Ovary (tissue), 9 donors: Measurements from ENCODE around the gene PABPC3. TPM values are rescaled to one million over a fixed set of nuclear protein-coding genes. Genes with fewer than 3 reads are reported as not detected.

Experiments used
- DNase-seq, 5 donors: peaks; one replicate each; pipeline ENCODE4 v3.0.0-alpha.2; 2019 to 2020
- H3K27ac ChIP-seq, 2 donors: fragments of 200-600 bp; one replicate each; pipeline versions ENCODE4 v1.5.1 to v1.8.0; 2019 to 2022
- H3K27me3 ChIP-seq: fragments of 200-600 bp; one replicate; pipeline ENCODE4 v1.8.0; 2022
- H3K36me3 ChIP-seq: fragments of 200-600 bp; sonication (generic); one replicate; pipeline ENCODE4 v1.5.1; 2019
- H3K4me1 ChIP-seq: one replicate; pipeline ENCODE4 v1.8.1; 2013; ENCODE audit warnings: mild to moderate bottlenecking, moderate library complexity; ENCODE audit not compliant: insufficient read depth
- H3K4me3 ChIP-seq: fragments of 200-600 bp; sonication (generic); one replicate; pipeline ENCODE4 v1.5.1; 2017
- H3K9me3 ChIP-seq, 2 donors: fragments of 200-600 bp in 1 of 2; sonication (generic) in 1 of 2; one replicate each; pipeline versions ENCODE4 v1.5.1 to v1.8.1; 2013 to 2019; ENCODE audit warnings: mild to moderate bottlenecking in 1 of 2, moderate library complexity in 1 of 2
- EP300 ChIP-seq: sonication (generic); formaldehyde crosslinking; IDR thresholded peaks from one replicate; pipeline ENCODE4 v1.6.1; 2017; ENCODE audit warnings: antibody characterized with exemption
- POLR2A ChIP-seq: fragments of 450-650 bp; IDR thresholded peaks from one replicate; pipeline ENCODE4 v1.6.1; 2017; ENCODE audit warnings: antibody characterized with exemption, mild to moderate bottlenecking, moderate library complexity
- WGBS, 3 donors: extraction: QIAGEN DNeasy Blood & Tissue Kit in 1 of 3; methylation state at CpG; one replicate each; pipeline versions ENCODE4 v1.1.5 to v1.1.7; 2013 to 2017; 5-methylcytosine and 5-hydroxymethylcytosine counted together
- intact Hi-C, 4 donors: fragments of 100-400 bp; cut with DNase I; formaldehyde crosslinking; loops; one replicate each; pipeline versions ENCODE4 v1.11.0 to v1.15.1; 2022 to 2023
- polyA plus RNA-seq, 2 donors: library from polyadenylated mRNA; stranded (reverse); fragments of 200-250 nt in 1 of 2; fragments of 350-450 nt in 1 of 2; fragmentation: Illumina TruSeq in 1 of 2; extraction: RNeasy Lipid Tissue Mini Kit (QIAGEN cat#74804) in 1 of 2; gene quantifications; one replicate each; pipeline ENCODE4 v1.2.3, GENCODE V29; 2013 to 2014
- total RNA-seq, 7 donors: library from RNA; depleted of rRNA in 2 of 7; stranded (reverse); fragments of >200 nt in 2 of 7; fragmentation: NEBNext Ultra II Directional in 3 of 7; extraction: Animal tissue kit (Norgen Biotek cat#: 25700) in 3 of 7; gene quantifications; one replicate each; pipeline versions ENCODE4 v1.1.0 to v1.2.4, GENCODE V29; 2016 to 2023
- TF ChIP-seq, protein P1 (sequence below), 3 donors: fragments of 450-650 bp in 2 of 3; fragments of 200-600 bp in 1 of 3; IDR thresholded peaks; one replicate each; pipeline versions ENCODE4 v1.5.1 to v1.8.0; 2016 to 2022; ENCODE audit warnings: antibody characterized with exemption in 3 of 3, mild to moderate bottlenecking in 1 of 3
- donor health status: DM: no; HTN: no; CAD: no; lungs with moderate emphysema.
- donor health status: DM: no; HTN: no; CAD: no.
- donor health status: Bipolar disorder and iron deficiency.
- donor health status: DM: yes; HTN: yes; CAD: no.
- donor health status: DM: no; HTN: no; CAD: no.
- donor health status: DM: yes; HTN: yes; CAD: no.

The PABPC3 gene
- total and polyA plus RNA-seq, 9 donors, result 0.08 to 0.78 (median 0.30) TPM; not detected in 2

DNA sequence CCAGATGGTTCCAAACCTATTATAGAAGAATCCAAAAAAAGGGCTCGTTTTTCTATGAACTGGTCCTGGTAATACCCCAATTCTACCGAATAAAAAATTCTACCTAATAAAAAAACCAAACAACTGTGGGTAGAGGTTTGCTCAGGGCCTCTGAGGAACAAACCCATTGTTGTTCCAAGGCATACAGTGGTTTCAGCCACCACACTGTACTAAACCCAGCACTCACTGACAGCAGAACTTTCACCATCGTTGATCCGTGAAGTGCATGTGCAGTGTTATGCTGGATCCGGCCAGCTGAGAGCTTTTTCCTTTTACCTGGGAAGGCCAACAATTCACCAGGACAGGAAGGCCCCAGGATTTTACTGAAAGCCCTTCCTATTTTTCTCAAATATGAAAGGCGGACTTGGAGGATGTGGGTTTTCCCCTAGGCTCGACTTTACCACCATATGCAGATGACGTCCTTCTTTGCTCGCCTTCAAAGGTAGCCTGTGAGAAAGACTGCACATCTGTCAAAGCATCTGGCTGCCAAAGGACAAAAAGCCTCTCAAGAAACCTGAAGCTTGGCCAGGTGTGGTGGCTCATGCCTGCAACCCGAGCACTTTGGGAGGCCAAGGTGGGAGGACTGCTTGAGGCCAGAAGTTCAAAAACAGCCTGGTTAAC, 7.2 kb upstream of the PABPC3 start:
- Histone ChIP-seq H3K4me3 (no peak overlapping the region), H3K4me1 (no peaks in the 10 kb centered on the region), H3K27me3 (no peaks in the 10 kb centered on the region), H3K9me3 (no peaks in the 10 kb centered on the region), H3K36me3 (no peaks in the 10 kb centered on the region), H3K27ac (no peak overlapping the region)
- 79 to 80% (median 79%) methylated on average over 10 of the region's 10 CpGs for WGBS, 3 donors
- no peak for DNase-seq
- TF ChIP-seq, protein P1, sequence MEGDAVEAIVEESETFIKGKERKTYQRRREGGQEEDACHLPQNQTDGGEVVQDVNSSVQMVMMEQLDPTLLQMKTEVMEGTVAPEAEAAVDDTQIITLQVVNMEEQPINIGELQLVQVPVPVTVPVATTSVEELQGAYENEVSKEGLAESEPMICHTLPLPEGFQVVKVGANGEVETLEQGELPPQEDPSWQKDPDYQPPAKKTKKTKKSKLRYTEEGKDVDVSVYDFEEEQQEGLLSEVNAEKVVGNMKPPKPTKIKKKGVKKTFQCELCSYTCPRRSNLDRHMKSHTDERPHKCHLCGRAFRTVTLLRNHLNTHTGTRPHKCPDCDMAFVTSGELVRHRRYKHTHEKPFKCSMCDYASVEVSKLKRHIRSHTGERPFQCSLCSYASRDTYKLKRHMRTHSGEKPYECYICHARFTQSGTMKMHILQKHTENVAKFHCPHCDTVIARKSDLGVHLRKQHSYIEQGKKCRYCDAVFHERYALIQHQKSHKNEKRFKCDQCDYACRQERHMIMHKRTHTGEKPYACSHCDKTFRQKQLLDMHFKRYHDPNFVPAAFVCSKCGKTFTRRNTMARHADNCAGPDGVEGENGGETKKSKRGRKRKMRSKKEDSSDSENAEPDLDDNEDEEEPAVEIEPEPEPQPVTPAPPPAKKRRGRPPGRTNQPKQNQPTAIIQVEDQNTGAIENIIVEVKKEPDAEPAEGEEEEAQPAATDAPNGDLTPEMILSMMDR (IDR thresholded peaks at IDR 0.05), result no peak
- no peak for TF ChIP-seq EP300
- intact Hi-C loops, result no loop called here

DNA sequence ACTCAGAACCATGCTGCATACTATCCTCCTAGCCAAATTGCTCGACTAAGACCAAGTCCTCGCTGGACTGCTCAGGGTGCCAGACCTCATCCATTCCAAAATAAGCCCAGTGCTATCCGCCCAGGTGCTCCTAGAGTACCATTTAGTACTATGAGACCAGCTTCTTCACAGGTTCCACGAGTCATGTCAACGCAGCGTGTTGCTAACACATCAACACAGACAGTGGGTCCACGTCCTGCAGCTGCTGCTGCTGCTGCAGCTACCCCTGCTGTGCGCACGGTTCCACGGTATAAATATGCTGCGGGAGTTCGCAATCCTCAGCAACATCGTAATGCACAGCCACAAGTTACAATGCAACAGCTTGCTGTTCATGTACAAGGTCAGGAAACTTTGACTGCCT, 1.5 kb downstream of the PABPC3 start:
- H3K36me3 ChIP-seq, result no peaks in the 10 kb centered on the region
- H3K27me3 ChIP-seq, result no peaks in the 10 kb centered on the region
- DNase-seq, result no peak
- H3K9me3 ChIP-seq, result no peaks in the 10 kb centered on the region
- no peak overlapping the region for H3K27ac ChIP-seq
- intact Hi-C loops, result no loop called here
- no peak for TF ChIP-seq EP300
- TF ChIP-seq POLR2A, result no peak
- TF ChIP-seq, protein P1 (IDR thresholded peaks at IDR 0.05), result no peak
- no peaks in the 10 kb centered on the region for H3K4me1 ChIP-seq
- 81 to 96% (median 95%) methylated on average over 13 of the region's 13 CpGs for WGBS, 3 donors
- no peak overlapping the region for H3K4me3 ChIP-seq

DNA sequence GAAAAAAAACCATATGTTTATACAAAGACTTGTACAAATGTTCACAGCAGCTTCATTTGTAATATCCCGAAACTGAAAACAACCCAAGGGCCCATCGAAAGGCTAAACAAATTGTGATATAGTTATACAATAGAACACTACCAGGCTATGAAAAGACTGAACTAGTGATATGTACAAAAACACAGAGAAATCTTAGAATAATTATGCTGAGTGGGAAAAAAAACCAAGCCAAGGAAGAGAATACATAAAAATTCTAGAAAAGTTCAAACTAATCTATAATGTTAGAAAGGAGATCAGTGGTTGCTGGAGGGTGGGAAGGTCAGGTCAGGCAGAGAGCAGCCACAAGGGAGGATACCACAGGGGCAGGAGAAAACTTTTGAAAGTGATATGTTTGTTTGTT, 7.8 kb downstream of the PABPC3 start:
- H3K9me3 ChIP-seq, result no peaks in the 10 kb centered on the region
- 83 to 87% (median 85%) methylated on average over 2 of the region's 2 CpGs for WGBS, 3 donors
- H3K4me1 ChIP-seq, result no peaks in the 10 kb centered on the region
- no peaks in the 10 kb centered on the region for H3K36me3 ChIP-seq
- H3K27me3 ChIP-seq, result no peaks in the 10 kb centered on the region
- DNase-seq, result no peak
- intact Hi-C loops, result no loop called here
- H3K4me3 ChIP-seq, result no peak overlapping the region
- H3K27ac ChIP-seq, result no peak overlapping the region
- TF ChIP-seq, protein P1 (IDR thresholded peaks at IDR 0.05), result no peak
- no peak for TF ChIP-seq POLR2A
- TF ChIP-seq EP300, result no peak

DNA sequence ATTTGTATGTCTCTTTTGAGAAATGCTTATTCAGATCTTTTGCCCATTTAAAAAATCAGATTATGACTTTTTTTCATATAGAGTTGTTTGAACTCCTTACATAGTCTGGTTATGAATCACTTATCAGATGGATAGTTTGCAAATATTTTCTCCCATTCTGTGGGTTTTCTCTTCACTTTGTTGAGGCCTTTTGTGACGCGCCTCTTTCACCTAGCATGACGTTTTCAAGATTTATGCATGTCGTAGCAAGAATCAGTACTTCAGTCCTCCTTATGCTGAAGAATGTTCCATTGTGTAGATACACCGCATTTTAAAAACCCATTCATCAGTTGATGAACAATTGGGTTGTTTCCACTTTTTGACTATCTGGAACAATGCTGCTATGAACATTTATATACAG, 13.4 kb downstream of the PABPC3 start:
- TF ChIP-seq, protein P1 (IDR thresholded peaks at IDR 0.05), result no peak
- TF ChIP-seq POLR2A (no peak), EP300 (no peak)
- WGBS, 3 donors, result 87 to 92% (median 90%) methylated on average over 5 of the region's 5 CpGs
- H3K4me1 ChIP-seq, result no peaks in the 10 kb centered on the region
- intact Hi-C loops, result no loop called here
- no peak overlapping the region for H3K27ac ChIP-seq
- H3K4me3 ChIP-seq, result no peak overlapping the region
- H3K36me3 ChIP-seq, result no peaks in the 10 kb centered on the region
- no peaks in the 10 kb centered on the region for H3K9me3 ChIP-seq
- no peak for DNase-seq
- no peaks in the 10 kb centered on the region for H3K27me3 ChIP-seq
